GM12878 (cell line): Measurements from ENCODE around the gene HNRNPU. TPM values are rescaled to one million over a fixed set of nuclear protein-coding genes. Genes with fewer than 3 reads are reported as not detected.
A peak's percentile ranks its signal among the peaks of the same experiment; 100 is the strongest.

Experiments used
- ATAC-seq: fragments of 200-7000 bp; cut with Tn5 transposase; 3 replicates; pipeline ENCODE4 v1.9.1; 2020; ENCODE audit warnings: mild to moderate bottlenecking, moderate library complexity
- BruUV-seq: library from RNA; stranded (reverse); fragments of 400-500 nt; replicated peaks from 2 replicates; lab custom pipeline; 2021; lab: Mats Ljungman, UMichigan
- CTCF ChIA-PET: fragments of 300-600 bp; sonication (Branson Sonifier 250); formaldehyde crosslinking; extraction: SDS; loops from one replicate; lab custom pipeline; 2021; ENCODE audit warnings: inconsistent platforms; lab: Yijun Ruan, JAX
- POLR2A ChIA-PET: fragments of 350-600 bp; formaldehyde crosslinking; extraction: SDS; loops from one replicate; lab custom pipeline; 2021; ENCODE audit warnings: inconsistent platforms; lab: Charles Lee
- RAD21 ChIA-PET: fragments of 300-600 bp; sonication (Branson Sonifier 250); formaldehyde crosslinking; loops from one replicate; lab custom pipeline; 2023; ENCODE audit warnings: antibody characterized with exemption; ENCODE audit not compliant: unreplicated experiment; lab: Charles Lee
- SMC1A ChIA-PET: fragments of 300-600 bp; sonication (Branson Sonifier 250); formaldehyde crosslinking; loops from one replicate; lab custom pipeline; 2023; ENCODE audit not compliant: unreplicated experiment, uncharacterized antibody; lab: Charles Lee
- DNase-seq: peaks from one replicate; pipeline ENCODE4 v3.0.0-alpha.2; 2011; ENCODE audit warnings: low read depth, low spot score
- FAIRE-seq: peaks from 3 replicates; lab custom pipeline; 2011; peaks lifted over from hg19 to GRCh38; lab: Jason Lieb, UNC
- H2AFZ ChIP-seq: 2 replicates; pipeline ENCODE4 v1.6.0; 2011; ENCODE audit warnings: low read depth, low read length, control low read depth; ENCODE audit not compliant: control insufficient read depth
- H3K27ac ChIP-seq: 2 replicates; pipeline ENCODE4 v1.5.1; 2011; ENCODE audit warnings: control low read depth; ENCODE audit not compliant: control insufficient read depth, insufficient read depth
- H3K27me3 ChIP-seq, 2 experiments: replicated peaks in 1 of 2; 2 replicates each; pipeline versions ENCODE4 v1.6.0 to v1.6.1; 2011; ENCODE audit warnings: low read length in 1 of 2; ENCODE audit not compliant: control insufficient read depth in 2 of 2, insufficient read depth in 2 of 2
- H3K36me3 ChIP-seq, 2 experiments: 2 replicates each; pipeline ENCODE4 v1.5.1; 2011; ENCODE audit warnings: low read length in 1 of 2; ENCODE audit not compliant: control insufficient read depth in 2 of 2, insufficient read depth in 2 of 2
- H3K4me1 ChIP-seq: 2 replicates; pipeline ENCODE4 v1.6.1; 2011; ENCODE audit warnings: mild to moderate bottlenecking, low read length, moderate library complexity, mixed read lengths; ENCODE audit not compliant: control insufficient read depth, insufficient read depth
- H3K4me2 ChIP-seq: 2 replicates; pipeline ENCODE4 v1.6.0; 2011; ENCODE audit warnings: control low read depth; ENCODE audit not compliant: control insufficient read depth, insufficient read depth
- H3K4me3 ChIP-seq: fragments of 200-600 bp; sonication (generic); 2 replicates; pipeline ENCODE4 v1.5.1; 2016
- H3K79me2 ChIP-seq: 2 replicates; pipeline ENCODE4 v1.6.0; 2011; ENCODE audit warnings: low read length; ENCODE audit not compliant: control insufficient read depth, insufficient read depth
- H3K9ac ChIP-seq: 2 replicates; pipeline ENCODE4 v1.8.0; 2011; ENCODE audit warnings: low read length, control low read depth, mixed read lengths; ENCODE audit not compliant: control insufficient read depth, insufficient read depth
- H3K9me3 ChIP-seq: replicated peaks from 3 replicates; pipeline ENCODE4 v1.5.1; 2011; ENCODE audit warnings: mild to moderate bottlenecking, low read length; ENCODE audit not compliant: control insufficient read depth, insufficient read depth
- H4K20me1 ChIP-seq: 2 replicates; pipeline ENCODE4 v1.6.0; 2011; ENCODE audit not compliant: control insufficient read depth, insufficient read depth
- BHLHE40 ChIP-seq, 2 experiments: fragments of 450-650 bp in 1 of 2; IDR thresholded peaks; 2 replicates each; pipeline ENCODE4 v1.6.1; 2011 to 2017; ENCODE audit warnings: low read depth in 2 of 2, borderline replicate concordance in 1 of 2, improper control_type of control experiment in 1 of 2, low read length in 1 of 2, mild to moderate bottlenecking in 1 of 2
- IKZF2 ChIP-seq, 2 experiments: fragments of 450-650 bp; IDR thresholded peaks; 2 replicates each; pipeline ENCODE4 v1.6.1; 2017; ENCODE audit warnings: mild to moderate bottlenecking in 2 of 2, moderate library complexity in 2 of 2
- PAX8 ChIP-seq: fragments of 450-650 bp; IDR thresholded peaks from 2 replicates; pipeline ENCODE4 v1.6.1; 2017; ENCODE audit warnings: mild to moderate bottlenecking, moderate library complexity
- POLR2AphosphoS2 ChIP-seq: IDR thresholded peaks from 2 replicates; pipeline ENCODE4 v1.6.1; 2011; ENCODE audit warnings: low read depth, mild to moderate bottlenecking, low read length, improper control_type of control experiment, moderate library complexity
- SPI1 ChIP-seq: IDR thresholded peaks from 2 replicates; pipeline ENCODE4 v1.6.1; 2011; ENCODE audit warnings: low read depth, mild to moderate bottlenecking, low read length, moderate library complexity, borderline replicate concordance; ENCODE audit not compliant: insufficient read depth
- SREBF1 ChIP-seq: IDR thresholded peaks from 2 replicates; pipeline ENCODE4 v1.6.1; 2012; ENCODE audit warnings: mild to moderate bottlenecking, low read length
- YBX1 ChIP-seq: fragments of 450-650 bp; IDR thresholded peaks from 2 replicates; pipeline ENCODE4 v1.6.1; 2016; ENCODE audit warnings: antibody characterized with exemption
- WGBS: methylation state at CpG from one replicate; pipeline ENCODE4 v1.1.6; 2016; ENCODE audit warnings: low lambda C conversion rate; ENCODE audit not compliant: insufficient replicate concordance, insufficient coverage; ENCODE audit errors: missing lambda C conversion rate; 5-methylcytosine and 5-hydroxymethylcytosine counted together
- in situ Hi-C: fragments of 300-500 bp; cut with MboI; formaldehyde crosslinking; loops from 9 replicates; pipeline ENCODE4 v1.14.3; 2018; ENCODE audit warnings: mixed read lengths
- intact Hi-C: fragments of 100-400 bp; cut with micrococcal nuclease; formaldehyde crosslinking; loops from one replicate; pipeline ENCODE4 v1.14.2; 2022; ENCODE audit not compliant: unreplicated experiment
- polyA plus RNA-seq, 11 experiments: library from polyadenylated mRNA; depleted of rRNA in 4 of 11; unstranded in 6 of 11; stranded (reverse) in 5 of 11; fragments of >200 nt; fragmentation: Nextera tagmentation in 4 of 11; fragmentation: Illumina TruSeq in 1 of 11; extraction: Ambion mirVana in 4 of 11; extraction: Trizol in 1 of 11; gene quantifications; 1 replicate in 1 of 11; 2 replicates in 10 of 11; pipeline versions ENCODE4 v1.2.1 to v1.2.3, GENCODE V29; 2011 to 2016; ENCODE audit warnings: inconsistent platforms in 2 of 11, missing spikeins in 2 of 11, low read depth in 1 of 11
- total RNA-seq, 4 experiments: library from RNA; depleted of rRNA in 3 of 4; stranded (reverse); fragments of >200 nt in 3 of 4; fragmentation: Illumina TruSeq in 1 of 4; extraction: Trizol in 1 of 4; gene quantifications; 2 replicates each; pipeline versions ENCODE4 v1.2.1 to v1.2.3, GENCODE V29; 2013 to 2021
- TF ChIP-seq, protein P1 (sequence below): fragments of 450-650 bp; IDR thresholded peaks from 2 replicates; pipeline ENCODE4 v1.6.1; 2017; ENCODE audit warnings: mild to moderate bottlenecking, moderate library complexity
- TF ChIP-seq, protein P2 (sequence below): IDR thresholded peaks from 2 replicates; pipeline ENCODE4 v1.6.1; 2011; ENCODE audit warnings: low read depth, low read length, improper control_type of control experiment, borderline replicate concordance
- TF ChIP-seq, protein P3 (sequence below): IDR thresholded peaks from 2 replicates; pipeline ENCODE4 v1.6.1; 2011; ENCODE audit warnings: borderline replicate concordance, low read depth, mild to moderate bottlenecking, moderate library complexity, low read length; ENCODE audit not compliant: insufficient read depth, poor library complexity, severe bottlenecking
- TF ChIP-seq, protein P4 (sequence below): fragments of 450-650 bp; IDR thresholded peaks from 2 replicates; pipeline ENCODE4 v1.6.1; 2017; ENCODE audit warnings: antibody characterized with exemption, mild to moderate bottlenecking, moderate library complexity

HNRNPU gene
- total and polyA plus RNA-seq, 10 of the 15 experiments (the other 5 are each of a cell fraction or from before 2014, with no cell fraction given) = 163 to 569 (median 420) TPM

DNA sequence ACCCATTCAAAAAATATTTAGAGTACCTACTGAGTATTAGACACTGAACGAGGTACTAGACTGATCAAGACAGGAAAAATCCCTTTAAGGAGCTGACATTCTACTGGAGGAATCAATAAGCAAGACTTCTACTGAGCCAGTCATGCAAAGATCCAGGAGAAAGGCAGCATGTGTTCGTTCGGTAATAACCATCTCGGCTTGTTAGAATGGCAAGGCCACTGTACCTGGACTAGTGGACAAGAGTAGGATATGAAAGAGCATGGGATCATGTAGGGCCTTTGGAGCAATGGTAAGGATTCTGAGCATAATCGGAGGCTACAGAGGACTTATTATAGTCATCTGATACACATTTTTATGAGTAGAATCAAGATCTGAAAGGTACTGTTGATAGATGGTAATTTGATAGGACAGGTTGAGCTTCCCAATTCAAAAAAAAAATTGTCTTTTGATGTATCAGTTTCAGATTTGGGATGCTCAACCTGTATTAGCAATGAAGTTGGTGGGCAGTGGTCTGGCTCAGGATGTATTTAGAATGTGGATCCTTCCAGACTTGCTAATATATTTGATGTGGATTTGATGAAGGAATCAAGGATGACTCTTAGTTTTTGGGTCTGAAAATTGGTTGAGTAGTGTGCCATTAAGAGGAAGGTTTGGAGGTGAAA lies 26.6 kb downstream of the HNRNPU start:
- H3K4me2 ChIP-seq = peak overlapping the region; percentile 36
- H3K4me3 ChIP-seq = peak overlapping the region; percentile 59
- ChIA-PET SMC1A (interaction anchor here (0.9 to 16.8 kb wide), 8 partner anchors 10 to 208 kb away, joined by 3 to 360 read pairs (median 9); partner anchors contain the start of gene HNRNPU), POLR2A (interaction anchor here (0.5 to 14.7 kb wide), 4 partner anchors 19 to 382 kb away, joined by 3 to 350 read pairs (median 29); partner anchors contain the start of gene HNRNPU), CTCF (interaction anchor here (0.6 to 7.9 kb wide), 9 partner anchors 12 to 205 kb away, joined by 3 to 98 read pairs (median 6); partner anchors contain the start of gene HNRNPU), RAD21 (interaction anchor here (1.0 to 4.1 kb wide), 8 partner anchors 10 to 205 kb away, joined by 3 to 44 read pairs (median 9); no protein-coding TSS in a partner anchor)
- no peak overlapping the region for H2AFZ ChIP-seq
- intact Hi-C loops = loop anchor here (10.0 kb wide), 3 partner anchors 107 to 513 kb away; partner anchors contain the start of gene ADSS2
- H3K9ac ChIP-seq = no peak overlapping the region
- peaks cover 3% of the 10 kb centered on the region; the same call in 1 of the 3 replicates for H3K9me3 ChIP-seq
- peaks cover 61% of the 10 kb centered on the region for H3K79me2 ChIP-seq
- DNase-seq (no peak), ATAC-seq (no peak), FAIRE-seq (no peak)
- in situ Hi-C loops = no loop called here
- peak overlapping the region; percentile 99; the same call in 1 of the 2 replicates for H3K27ac ChIP-seq
- peaks cover 0 to 12% of the 10 kb centered on the region in 2 experiments; a peak in 3 of 4 replicates for H3K36me3 ChIP-seq
- peaks cover 4% of the 10 kb centered on the region for H3K4me1 ChIP-seq
- 10% methylated on average over 5 of the region's 5 CpGs for WGBS
- H3K27me3 ChIP-seq = no peaks in the 10 kb centered on the region
- BruUV-seq = no TSS peak
- no peaks in the 10 kb centered on the region for H4K20me1 ChIP-seq
- TF ChIP-seq SPI1 (no peak), YBX1 (no peak), PAX8 (no peak), IKZF2 (IDR thresholded peaks at IDR 0.05) (0 out of 4 replicates have a peak, but pooled peaks of 1 of the 2 experiments have one; percentile 8), POLR2AphosphoS2 (peak; percentile 75; the same call in 1 of the 2 replicates), SREBF1 (no peak), BHLHE40 (IDR thresholded peaks at IDR 0.05; ENCODE audit: borderline replicate concordance in 1 of 2, low read depth in 2 of 2, low read length in 1 of 2) (no peak)
- TF ChIP-seq, protein P1, sequence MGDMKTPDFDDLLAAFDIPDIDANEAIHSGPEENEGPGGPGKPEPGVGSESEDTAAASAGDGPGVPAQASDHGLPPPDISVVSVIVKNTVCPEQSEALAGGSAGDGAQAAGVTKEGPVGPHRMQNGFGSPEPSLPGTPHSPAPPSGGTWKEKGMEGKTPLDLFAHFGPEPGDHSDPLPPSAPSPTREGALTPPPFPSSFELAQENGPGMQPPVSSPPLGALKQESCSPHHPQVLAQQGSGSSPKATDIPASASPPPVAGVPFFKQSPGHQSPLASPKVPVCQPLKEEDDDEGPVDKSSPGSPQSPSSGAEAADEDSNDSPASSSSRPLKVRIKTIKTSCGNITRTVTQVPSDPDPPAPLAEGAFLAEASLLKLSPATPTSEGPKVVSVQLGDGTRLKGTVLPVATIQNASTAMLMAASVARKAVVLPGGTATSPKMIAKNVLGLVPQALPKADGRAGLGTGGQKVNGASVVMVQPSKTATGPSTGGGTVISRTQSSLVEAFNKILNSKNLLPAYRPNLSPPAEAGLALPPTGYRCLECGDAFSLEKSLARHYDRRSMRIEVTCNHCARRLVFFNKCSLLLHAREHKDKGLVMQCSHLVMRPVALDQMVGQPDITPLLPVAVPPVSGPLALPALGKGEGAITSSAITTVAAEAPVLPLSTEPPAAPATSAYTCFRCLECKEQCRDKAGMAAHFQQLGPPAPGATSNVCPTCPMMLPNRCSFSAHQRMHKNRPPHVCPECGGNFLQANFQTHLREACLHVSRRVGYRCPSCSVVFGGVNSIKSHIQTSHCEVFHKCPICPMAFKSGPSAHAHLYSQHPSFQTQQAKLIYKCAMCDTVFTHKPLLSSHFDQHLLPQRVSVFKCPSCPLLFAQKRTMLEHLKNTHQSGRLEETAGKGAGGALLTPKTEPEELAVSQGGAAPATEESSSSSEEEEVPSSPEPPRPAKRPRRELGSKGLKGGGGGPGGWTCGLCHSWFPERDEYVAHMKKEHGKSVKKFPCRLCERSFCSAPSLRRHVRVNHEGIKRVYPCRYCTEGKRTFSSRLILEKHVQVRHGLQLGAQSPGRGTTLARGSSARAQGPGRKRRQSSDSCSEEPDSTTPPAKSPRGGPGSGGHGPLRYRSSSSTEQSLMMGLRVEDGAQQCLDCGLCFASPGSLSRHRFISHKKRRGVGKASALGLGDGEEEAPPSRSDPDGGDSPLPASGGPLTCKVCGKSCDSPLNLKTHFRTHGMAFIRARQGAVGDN = no peak
- TF ChIP-seq, protein P2, sequence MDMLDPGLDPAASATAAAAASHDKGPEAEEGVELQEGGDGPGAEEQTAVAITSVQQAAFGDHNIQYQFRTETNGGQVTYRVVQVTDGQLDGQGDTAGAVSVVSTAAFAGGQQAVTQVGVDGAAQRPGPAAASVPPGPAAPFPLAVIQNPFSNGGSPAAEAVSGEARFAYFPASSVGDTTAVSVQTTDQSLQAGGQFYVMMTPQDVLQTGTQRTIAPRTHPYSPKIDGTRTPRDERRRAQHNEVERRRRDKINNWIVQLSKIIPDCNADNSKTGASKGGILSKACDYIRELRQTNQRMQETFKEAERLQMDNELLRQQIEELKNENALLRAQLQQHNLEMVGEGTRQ = no peak
- TF ChIP-seq, protein P3, sequence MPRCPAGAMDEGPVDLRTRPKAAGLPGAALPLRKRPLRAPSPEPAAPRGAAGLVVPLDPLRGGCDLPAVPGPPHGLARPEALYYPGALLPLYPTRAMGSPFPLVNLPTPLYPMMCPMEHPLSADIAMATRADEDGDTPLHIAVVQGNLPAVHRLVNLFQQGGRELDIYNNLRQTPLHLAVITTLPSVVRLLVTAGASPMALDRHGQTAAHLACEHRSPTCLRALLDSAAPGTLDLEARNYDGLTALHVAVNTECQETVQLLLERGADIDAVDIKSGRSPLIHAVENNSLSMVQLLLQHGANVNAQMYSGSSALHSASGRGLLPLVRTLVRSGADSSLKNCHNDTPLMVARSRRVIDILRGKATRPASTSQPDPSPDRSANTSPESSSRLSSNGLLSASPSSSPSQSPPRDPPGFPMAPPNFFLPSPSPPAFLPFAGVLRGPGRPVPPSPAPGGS = peak; percentile 5
- TF ChIP-seq, protein P4, sequence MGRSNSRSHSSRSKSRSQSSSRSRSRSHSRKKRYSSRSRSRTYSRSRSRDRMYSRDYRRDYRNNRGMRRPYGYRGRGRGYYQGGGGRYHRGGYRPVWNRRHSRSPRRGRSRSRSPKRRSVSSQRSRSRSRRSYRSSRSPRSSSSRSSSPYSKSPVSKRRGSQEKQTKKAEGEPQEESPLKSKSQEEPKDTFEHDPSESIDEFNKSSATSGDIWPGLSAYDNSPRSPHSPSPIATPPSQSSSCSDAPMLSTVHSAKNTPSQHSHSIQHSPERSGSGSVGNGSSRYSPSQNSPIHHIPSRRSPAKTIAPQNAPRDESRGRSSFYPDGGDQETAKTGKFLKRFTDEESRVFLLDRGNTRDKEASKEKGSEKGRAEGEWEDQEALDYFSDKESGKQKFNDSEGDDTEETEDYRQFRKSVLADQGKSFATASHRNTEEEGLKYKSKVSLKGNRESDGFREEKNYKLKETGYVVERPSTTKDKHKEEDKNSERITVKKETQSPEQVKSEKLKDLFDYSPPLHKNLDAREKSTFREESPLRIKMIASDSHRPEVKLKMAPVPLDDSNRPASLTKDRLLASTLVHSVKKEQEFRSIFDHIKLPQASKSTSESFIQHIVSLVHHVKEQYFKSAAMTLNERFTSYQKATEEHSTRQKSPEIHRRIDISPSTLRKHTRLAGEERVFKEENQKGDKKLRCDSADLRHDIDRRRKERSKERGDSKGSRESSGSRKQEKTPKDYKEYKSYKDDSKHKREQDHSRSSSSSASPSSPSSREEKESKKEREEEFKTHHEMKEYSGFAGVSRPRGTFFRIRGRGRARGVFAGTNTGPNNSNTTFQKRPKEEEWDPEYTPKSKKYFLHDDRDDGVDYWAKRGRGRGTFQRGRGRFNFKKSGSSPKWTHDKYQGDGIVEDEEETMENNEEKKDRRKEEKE = no peak
